Stimulated activated CD4-positive, alpha-beta T cell treated with anti-CD3 and anti-CD28 coated beads, Interleukin-2, amount 100 ng/mL, for 24 hours (primary cell): Measurements from ENCODE around the gene TMEM236.

ENCODE experiments used
- DNase-seq, 2 donors: peaks; one replicate each; pipeline ENCODE4 v3.0.0-alpha.2; 2020

Gene TMEM236

GRCh38 chr10:17743437-17743836 is 8.6 kb upstream of the TMEM236 start:
- no peak for DNase-seq

DNA sequence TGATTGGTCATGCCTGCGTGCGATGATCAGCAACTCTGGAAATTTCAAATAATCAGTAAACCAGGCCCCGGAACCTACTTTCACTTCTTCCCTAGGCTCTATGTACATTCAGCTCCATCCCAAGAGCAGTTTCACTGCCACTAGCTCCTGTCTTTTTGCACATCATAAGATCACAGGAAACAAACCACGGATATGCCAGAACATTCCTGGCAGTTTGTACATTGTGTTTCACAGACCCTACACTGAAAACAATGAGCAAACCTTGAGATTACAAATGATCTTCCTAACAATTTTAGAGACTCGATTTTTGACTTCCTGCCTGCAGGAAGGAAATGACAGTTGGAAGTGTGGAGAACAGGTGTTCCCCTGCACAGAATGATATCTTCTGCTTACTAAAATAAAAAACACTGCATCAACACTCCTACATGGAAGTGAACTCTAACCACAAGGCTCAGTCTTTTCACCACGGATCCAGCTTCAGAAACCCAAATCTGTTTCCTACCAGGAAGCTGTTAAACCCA is 7.6 kb upstream of the TMEM236 start:
- no peak for DNase-seq

- DNase-seq, result no peak
These were observed 4.0 kb upstream of the TMEM236 start for GRCh38 chr10:17747883-17748550.

DNA sequence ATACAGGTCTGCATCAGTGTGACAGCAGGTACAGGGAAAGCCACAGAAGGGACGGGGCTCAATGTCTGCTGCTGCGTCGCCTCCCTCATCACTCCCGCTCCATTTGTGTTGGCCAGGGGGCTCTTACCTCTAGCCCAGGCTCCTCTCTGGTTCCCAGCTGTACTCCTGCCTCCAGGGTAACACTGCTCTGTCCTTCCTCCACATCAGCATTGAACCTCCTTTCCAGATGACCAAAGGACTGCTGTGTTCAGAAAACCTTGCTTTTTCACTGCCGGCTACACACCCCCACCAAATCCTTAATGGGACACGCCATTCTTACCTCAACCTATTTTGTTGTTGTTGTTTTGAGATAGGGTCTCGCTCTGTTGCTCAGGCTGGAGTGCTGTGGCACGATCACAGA is 2.1 kb upstream of the TMEM236 start:
- no peak for DNase-seq

- no peak for DNase-seq
These were observed 4.7 kb downstream of the TMEM236 start for GRCh38 chr10:17756557-17757217.

DNA sequence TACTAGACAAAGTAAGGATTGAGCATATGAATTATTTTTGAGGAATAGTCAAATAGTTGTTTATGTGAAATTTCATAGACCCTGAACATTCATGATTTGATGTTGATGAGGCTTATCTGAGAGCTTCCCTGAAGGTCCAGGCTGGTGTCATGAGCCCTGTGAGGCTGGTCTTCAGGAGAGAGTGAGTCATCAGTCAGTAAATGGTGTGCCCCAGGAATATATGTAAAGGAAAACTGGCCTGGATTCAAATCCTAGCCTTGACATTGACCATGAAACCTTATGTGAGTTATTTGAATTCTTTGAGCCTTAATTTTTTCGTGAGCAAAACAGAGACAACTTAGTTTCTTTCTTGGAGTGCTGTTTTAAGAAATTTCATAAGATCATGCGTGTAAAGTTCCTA is 6.2 kb downstream of the TMEM236 start:
- no peak for DNase-seq

- no peak for DNase-seq
These were observed 6.9 kb downstream of the TMEM236 start for GRCh38 chr10:17758896-17759295.

- DNase-seq, result no peak
These were observed 12.1 kb downstream of the TMEM236 start for GRCh38 chr10:17764142-17764541.

GRCh38 chr10:17765602-17766001 is 13.6 kb downstream of the TMEM236 start:
- DNase-seq, result no peak

GRCh38 chr10:17766731-17767130 is 14.7 kb downstream of the TMEM236 start:
- DNase-seq, result no peak

- DNase-seq, result no peak
These were observed 16.5 kb downstream of the TMEM236 start for GRCh38 chr10:17768496-17768895.

GRCh38 chr10:17768957-17769356 is 17.0 kb downstream of the TMEM236 start:
- no peak for DNase-seq

DNA sequence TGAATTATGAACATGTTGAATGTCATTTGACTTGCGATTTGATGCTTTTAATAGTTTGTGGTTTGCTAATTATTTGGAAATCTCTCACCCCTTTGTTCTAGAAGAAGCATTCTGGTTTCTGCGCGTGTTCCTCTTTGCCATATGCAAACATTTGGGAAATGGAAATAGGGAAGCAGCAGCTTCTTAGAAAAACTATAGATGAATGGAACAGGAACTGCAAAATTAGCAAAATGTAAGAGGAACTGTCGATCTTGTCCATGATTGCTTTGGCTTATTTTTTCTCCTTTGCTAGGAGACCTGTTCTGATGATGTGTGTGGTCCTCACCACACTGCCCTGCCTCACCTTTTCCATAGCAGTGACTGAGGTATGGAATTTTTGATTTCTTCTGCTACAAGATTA is 19.0 kb downstream of the TMEM236 start:
- DNase-seq, result no peak

DNA sequence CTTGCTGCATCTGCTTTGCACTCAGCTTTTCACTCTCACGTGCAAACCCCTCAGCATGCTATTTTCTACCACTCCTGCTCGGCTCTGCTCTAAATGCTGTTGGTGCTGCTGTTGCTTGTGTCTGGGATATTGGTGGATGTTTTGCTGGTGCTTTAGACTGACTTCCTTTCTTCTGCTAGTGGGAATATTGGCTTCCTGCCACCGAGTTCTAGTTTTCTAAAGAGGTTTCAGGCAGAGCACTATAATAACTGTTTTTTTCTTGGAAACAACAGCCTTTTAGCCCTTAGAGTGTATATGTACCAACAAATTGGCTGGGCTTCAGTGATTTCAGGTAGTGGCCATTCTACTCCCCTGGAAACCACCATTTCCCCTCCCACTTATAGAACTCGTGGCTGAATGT is 27.8 kb downstream of the TMEM236 start:
- no peak for DNase-seq

DNA sequence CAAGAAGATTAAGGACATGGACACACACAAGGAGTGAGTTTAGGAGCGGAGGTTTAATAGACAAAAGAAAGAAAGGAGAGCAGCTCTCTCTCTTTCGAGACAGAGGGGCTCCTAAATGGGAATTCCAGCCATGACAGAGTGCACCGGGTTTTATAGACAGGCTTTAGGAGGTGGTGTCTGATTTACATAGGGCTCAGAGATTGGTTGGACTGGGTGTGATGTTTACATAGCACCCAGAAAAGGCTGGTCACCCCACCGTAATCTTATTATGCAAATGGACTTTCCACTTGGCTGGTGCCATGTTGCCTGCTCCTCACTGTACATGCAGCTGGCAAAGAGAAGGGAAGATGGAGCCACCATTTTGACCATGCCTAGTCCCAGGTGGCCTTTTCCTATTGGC is 28.7 kb downstream of the TMEM236 start:
- DNase-seq, result no peak

DNA sequence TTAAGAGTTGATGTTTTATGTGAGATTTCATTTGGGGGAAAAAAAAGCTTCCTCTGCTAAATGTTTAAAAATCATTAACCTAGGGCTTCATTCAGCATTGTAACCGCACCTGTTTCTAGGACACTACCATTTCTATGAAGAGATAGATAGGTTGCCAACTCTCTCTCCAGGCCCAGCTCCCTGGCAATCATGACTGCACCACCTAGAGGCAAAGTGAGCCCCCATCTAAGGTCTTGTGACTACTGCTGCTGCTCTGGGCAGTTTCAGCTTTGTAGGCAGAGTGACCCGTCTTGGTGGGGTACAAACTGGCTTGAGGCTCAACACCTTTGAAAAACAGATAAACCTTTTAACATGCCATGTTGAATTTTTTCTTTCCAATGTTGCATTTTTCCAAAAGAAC is 29.9 kb downstream of the TMEM236 start:
- no peak for DNase-seq

DNA sequence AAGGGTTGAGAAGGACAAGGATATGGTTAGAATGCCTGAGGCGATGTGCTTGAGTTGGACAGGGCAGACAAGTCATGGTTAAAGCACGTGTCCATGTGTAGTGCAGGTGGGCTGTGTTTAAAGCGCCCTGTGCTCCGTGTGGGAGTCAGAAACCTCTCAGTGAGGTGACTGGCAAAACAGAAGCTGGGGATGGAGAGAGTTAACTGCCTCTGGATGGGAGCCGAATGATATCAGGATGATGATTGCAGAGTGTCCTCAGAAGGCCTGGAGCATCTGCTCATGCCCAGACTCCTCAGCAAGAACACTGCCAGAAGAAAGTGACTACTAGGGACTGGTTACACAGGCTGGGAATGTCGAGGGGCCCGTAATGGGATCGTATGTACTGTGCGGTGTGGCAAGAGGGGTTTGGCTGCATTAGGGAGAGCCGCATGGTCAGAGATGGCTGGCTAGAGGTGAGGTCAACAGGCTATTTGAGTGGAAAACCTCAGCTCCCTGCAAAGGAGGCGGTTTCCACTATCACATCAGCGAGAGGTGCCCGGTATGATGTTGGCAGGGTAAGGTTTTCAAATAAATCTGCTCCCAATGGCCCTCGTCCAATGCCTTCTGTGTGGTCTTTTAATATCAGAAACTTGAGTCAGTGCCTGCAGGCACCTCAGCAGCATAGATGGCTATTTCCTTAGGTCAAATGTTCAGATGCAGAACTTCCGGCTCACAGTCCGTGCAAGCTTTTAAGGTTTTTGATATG is 31.1 kb downstream of the TMEM236 start:
- DNase-seq, result no peak

GRCh38 chr10:17783751-17784150 is 31.8 kb downstream of the TMEM236 start:
- no peak for DNase-seq

GRCh38 chr10:17784688-17785087 is 32.7 kb downstream of the TMEM236 start:
- no peak for DNase-seq

DNA sequence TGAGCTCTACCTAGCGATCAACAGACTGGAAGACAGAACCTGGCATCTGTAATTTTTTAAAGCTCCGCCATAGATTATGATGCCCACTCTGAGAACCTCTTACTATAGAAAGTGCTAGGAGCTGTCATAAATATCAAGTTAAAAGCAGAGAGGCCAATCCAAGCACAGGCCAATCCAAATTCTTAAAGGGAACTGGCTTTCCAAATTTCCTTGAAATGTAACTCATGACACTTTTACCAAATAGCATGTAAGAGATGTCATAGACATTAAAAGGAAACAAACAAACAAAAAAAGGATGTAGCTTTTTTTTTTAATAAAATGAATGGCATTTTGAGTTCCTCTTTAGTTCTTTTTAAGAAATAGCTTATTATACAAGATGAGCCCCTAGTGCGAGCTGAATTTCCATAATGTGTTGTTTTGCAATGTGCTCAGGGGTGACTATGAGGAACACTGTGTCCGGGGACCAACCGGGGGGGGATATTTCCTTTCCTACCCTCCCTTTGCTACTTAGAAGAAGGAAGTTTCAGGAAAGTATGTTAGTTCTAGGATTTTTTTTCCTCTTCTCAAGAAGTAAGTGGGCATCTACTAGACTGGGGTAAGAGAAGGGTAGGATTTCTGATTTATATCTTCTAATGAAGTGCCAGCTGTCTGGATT is 33.4 kb downstream of the TMEM236 start:
- DNase-seq, result no peak

DNA sequence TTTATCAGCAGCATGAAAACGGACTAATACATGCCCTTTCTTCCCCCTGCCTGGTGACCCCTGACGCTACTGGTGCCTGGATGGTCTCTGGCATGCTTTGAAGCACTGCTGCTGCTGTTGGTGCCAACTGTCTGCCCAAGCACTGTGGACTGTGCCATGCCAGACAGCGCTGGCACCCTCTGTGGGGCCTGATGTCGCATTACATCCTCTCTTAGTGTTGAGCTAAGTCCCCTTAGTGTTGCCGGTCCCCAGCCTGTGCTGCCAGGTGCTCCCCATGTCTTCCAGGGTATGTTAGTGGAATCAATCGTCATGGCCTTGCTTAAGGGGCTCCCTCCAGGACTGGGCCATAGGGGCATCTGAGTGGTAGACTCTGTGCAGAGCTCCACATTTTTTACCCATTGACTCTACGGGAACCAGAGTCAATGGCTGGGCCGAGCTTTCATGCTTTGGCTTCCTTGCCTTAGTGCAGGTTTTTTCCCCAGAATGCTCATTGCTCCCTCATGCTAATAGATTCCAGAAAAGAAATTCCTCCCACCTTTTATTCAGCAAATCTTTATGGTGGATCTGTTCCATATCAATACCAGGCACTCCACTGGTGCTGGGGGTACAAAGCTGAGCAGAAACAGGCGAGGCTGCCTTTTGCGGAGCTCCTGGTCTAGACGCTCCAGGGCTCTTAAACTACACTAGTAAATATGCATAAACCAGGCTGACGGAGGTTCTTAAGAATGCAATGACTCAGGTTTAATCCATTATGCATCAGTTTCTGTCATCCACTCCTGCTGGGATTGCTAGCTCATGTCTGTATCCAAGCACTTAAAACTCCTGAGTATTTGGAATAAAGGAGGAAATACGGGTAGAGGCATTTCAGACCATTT is 35.3 kb downstream of the TMEM236 start:
- DNase-seq, result no peak

DNA sequence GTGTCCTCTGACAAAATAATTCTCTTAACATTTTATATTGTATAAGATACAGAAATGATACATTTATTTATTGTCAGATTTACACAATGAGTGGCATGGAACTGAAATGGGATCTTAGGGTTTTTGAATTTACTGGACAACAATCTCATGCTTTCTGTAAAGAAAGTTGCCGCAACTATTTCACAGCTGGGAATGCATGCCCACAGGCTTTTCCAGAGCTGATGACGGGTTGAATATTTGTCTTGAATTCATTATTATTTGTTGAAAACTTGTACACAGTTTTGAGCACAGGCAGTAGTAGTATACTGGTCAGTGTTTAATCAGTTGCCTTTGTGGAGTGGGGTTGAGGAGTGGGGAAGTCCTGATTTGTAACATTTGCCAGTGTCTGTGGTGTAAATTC is 36.6 kb downstream of the TMEM236 start:
- no peak for DNase-seq
